Hepatocyte (in vitro differentiated cells): ENCODE measurements around the gene CREB5. TPM values are rescaled to one million over a fixed set of nuclear protein-coding genes. Genes with fewer than 3 reads are reported as not detected.

Experiments
- DNase-seq: peaks from one replicate; pipeline ENCODE4 v3.0.0-alpha.2; 2016; ENCODE audit warnings: low spot score
- H2AFZ ChIP-seq: fragments of 200-600 bp; sonication (generic); 2 replicates; pipeline ENCODE4 v1.6.0; 2016; ENCODE audit warnings: antibody characterized with exemption, mild to moderate bottlenecking
- H3K27ac ChIP-seq: fragments of 200-600 bp; sonication (generic); 2 replicates; pipeline ENCODE4 v1.5.1; 2016; ENCODE audit warnings: mild to moderate bottlenecking
- H3K27me3 ChIP-seq: fragments of 200-600 bp; sonication (generic); 2 replicates; pipeline ENCODE4 v1.6.1; 2016
- H3K36me3 ChIP-seq: fragments of 200-600 bp; sonication (generic); replicated peaks from 2 replicates; pipeline ENCODE4 v1.5.1; 2016; ENCODE audit warnings: low read depth; ENCODE audit not compliant: insufficient read depth
- H3K4me1 ChIP-seq: fragments of 200-600 bp; sonication (generic); 2 replicates; pipeline ENCODE4 v1.5.1; 2016; ENCODE audit warnings: mild to moderate bottlenecking, moderate library complexity; ENCODE audit not compliant: insufficient read depth
- H3K4me2 ChIP-seq: fragments of 200-600 bp; sonication (generic); 2 replicates; pipeline ENCODE4 v1.6.0; 2016
- H3K4me3 ChIP-seq: fragments of 200-600 bp; sonication (generic); 2 replicates; pipeline ENCODE4 v1.5.1; 2016; ENCODE audit warnings: mild to moderate bottlenecking
- H3K79me2 ChIP-seq: fragments of 200-600 bp; sonication (generic); 2 replicates; pipeline ENCODE4 v1.6.0; 2017; ENCODE audit warnings: mild to moderate bottlenecking
- H3K9me2 ChIP-seq: fragments of 200-600 bp; sonication (generic); replicated peaks from 2 replicates; pipeline ENCODE4 v1.6.0; 2017; ENCODE audit warnings: mild to moderate bottlenecking; ENCODE audit not compliant: insufficient read depth
- H3K9me3 ChIP-seq: fragments of 200-600 bp; sonication (generic); 2 replicates; pipeline ENCODE4 v1.5.1; 2016; ENCODE audit warnings: low read depth, mild to moderate bottlenecking
- H4K20me1 ChIP-seq: fragments of 200-600 bp; sonication (generic); 2 replicates; pipeline ENCODE4 v1.6.0; 2016; ENCODE audit warnings: mild to moderate bottlenecking; ENCODE audit not compliant: insufficient read depth, poor library complexity, severe bottlenecking
- CTCF ChIP-seq: fragments of 200-600 bp; sonication (generic); IDR thresholded peaks from 2 replicates; pipeline ENCODE4 v1.5.1; 2016; ENCODE audit warnings: antibody characterized with exemption, mild to moderate bottlenecking; ENCODE audit not compliant: poor library complexity
- EZH2 ChIP-seq: fragments of 200-600 bp; sonication (generic); IDR thresholded peaks from 2 replicates; pipeline ENCODE4 v1.6.1; 2016; ENCODE audit warnings: antibody characterized with exemption, mild to moderate bottlenecking, borderline replicate concordance
- EZH2phosphoT487 ChIP-seq: fragments of 200-600 bp; sonication (generic); IDR thresholded peaks from one replicate; pipeline ENCODE4 v1.6.1; 2018; ENCODE audit warnings: antibody characterized with exemption, mild to moderate bottlenecking, low read depth, moderate library complexity; ENCODE audit not compliant: unreplicated experiment, severe bottlenecking
- WGBS: methylation state at CpG from one replicate; pipeline ENCODE4 v1.1.6; 2016; ENCODE audit warnings: low lambda C conversion rate; ENCODE audit errors: missing lambda C conversion rate; 5-methylcytosine and 5-hydroxymethylcytosine counted together
- polyA plus RNA-seq: library from polyadenylated mRNA; unstranded; fragments of >200 nt; fragmentation: Nextera tagmentation; extraction: Ambion mirVana; gene quantifications from 2 replicates; pipeline ENCODE4 v1.2.1, GENCODE V29; 2016
- total RNA-seq: library from RNA; depleted of rRNA; stranded (reverse); fragments of >200 nt; gene quantifications from 2 replicates; pipeline ENCODE4 v1.2.3, GENCODE V29; 2014

The CREB5 gene
- total and polyA plus RNA-seq, 2 experiments from 2014 or later: 14.0 to 27.9 TPM

- DNase-seq: no peak
- TF ChIP-seq EZH2phosphoT487 (no peak), EZH2 (no peak), CTCF (no peak)
- Histone ChIP-seq H3K27ac (no peak overlapping the region), H3K4me3 (no peak overlapping the region), H3K27me3 (no peaks in the 10 kb centered on the region), H3K79me2 (no peaks in the 10 kb centered on the region), H3K9me2 (no peaks in the 10 kb centered on the region), H4K20me1 (no peaks in the 10 kb centered on the region), H3K9me3 (no peaks in the 10 kb centered on the region), H2AFZ (no peak overlapping the region), H3K4me1 (no peaks in the 10 kb centered on the region), H3K4me2 (no peak overlapping the region), H3K36me3 (no peaks in the 10 kb centered on the region)
- 62% methylated on average over 1 of the region's 1 CpG for WGBS
These were observed 461.7 kb downstream of the CREB5 start for GRCh38 chr7:28874001-28874400.

Other genes starting within 250 kb of the CREB5 start
- gene JAZF1, start 231.7 kb upstream of the CREB5 start, total RNA-seq: 8.7 and 12.1 TPM in 2 replicates
- 8.9 and 9.5 TPM in 2 replicates for gene JAZF1, start 231.7 kb upstream of the CREB5 start, polyA plus RNA-seq